ENCODE results near the gene ZNF408.
"Not testable (repeated sequence)": the region's sequence is repeated elsewhere in the genome, so short reads cannot be mapped to it uniquely, and the experiment has no call there.

The ZNF408 gene

DNA sequence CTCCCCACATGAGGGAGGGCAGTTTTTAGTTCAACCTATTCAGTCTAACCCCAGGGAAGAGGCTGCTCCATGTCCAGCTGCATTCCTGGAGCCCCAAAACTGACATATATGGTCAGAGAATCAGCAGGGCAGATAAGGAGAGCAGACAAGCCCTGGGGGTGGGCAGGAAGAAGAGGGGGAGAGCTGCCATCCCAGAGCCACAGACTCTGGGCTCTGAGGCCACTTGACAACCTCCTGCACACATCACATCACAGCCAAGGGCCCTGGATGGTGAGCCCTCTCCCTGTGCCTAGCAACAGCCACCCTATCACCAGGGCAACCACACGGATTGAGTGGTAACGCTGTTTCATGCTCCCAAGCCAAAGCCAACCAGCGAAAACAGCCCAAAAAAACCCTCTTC is 3.5 kb upstream of the ZNF408 start:
- no peak for DNase-seq (ENCODE audit: low read depth in 2 of 2)

DNA sequence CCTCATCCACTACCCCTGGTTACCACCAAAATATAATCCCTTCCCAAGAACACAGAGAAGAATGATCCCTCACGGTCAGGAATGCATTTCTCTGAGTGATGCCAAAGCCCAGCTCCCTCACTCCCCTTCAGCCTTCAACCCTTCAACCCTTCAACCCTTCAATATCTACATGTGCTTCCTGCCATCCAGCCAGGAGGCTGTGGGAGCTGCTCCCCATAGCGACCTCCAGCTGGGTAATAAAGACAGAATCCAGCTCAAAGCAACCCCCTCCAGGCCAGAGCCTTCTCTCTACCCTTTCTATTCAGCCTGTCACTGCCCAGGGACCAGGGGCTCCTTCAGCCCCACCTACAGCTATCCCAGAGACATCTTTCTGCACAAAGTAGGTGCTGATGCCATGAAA is 3.1 kb upstream of the ZNF408 start:
- no peak for DNase-seq (ENCODE audit: low read depth in 2 of 2)

DNA sequence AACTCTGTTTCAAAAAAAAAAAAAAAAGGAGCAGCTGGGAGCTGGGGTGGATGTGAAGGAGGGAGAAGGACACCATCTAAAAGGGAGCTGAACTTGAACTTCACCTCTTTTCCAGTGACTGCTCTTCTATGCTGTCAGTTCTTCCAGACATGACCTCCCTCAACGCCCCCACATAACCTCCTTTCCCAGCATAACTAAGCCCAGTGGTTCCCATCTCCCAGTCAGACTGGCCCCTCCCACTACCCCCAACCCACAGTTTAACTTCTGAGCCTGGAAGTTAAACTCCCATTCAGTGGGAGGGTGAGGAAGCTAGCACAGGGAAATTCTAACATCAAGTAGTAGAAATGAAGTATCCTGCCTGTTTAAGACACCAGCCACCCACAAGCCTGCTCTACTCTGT is 2.2 kb upstream of the ZNF408 start:
- DNase-seq (ENCODE audit: low read depth in 2 of 2) = no peak

DNA sequence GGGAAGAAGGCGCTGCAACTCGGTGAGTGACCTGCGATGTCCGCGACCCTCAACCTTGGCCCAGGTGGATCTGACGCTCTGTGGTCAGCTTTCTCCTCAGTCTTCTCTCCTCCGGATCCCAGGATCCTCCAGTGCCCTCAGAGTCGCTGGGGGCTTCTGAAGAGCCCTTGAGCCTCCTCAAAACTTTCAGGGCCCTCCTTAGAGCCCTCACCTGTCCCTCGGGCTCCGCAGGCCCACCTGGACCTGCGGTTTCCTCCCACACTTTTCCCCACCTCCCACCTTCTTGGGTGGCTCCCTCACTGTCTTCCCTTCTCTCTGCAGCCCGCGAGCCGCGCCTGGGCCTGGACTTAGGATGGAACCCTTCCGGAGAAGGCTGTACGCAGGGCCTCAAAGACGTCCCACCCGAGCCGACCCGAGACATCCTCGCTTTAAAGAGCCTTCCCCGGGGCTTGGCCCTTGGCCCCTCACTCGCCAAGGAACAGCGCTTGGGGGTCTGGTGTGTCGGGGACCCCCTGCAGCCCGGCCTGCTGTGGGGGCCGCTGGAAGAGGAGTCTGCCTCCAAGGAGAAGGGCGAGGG is 335 bp downstream of the ZNF408 start:
- no peak for DNase-seq (ENCODE audit: low read depth in 2 of 2)

DNA sequence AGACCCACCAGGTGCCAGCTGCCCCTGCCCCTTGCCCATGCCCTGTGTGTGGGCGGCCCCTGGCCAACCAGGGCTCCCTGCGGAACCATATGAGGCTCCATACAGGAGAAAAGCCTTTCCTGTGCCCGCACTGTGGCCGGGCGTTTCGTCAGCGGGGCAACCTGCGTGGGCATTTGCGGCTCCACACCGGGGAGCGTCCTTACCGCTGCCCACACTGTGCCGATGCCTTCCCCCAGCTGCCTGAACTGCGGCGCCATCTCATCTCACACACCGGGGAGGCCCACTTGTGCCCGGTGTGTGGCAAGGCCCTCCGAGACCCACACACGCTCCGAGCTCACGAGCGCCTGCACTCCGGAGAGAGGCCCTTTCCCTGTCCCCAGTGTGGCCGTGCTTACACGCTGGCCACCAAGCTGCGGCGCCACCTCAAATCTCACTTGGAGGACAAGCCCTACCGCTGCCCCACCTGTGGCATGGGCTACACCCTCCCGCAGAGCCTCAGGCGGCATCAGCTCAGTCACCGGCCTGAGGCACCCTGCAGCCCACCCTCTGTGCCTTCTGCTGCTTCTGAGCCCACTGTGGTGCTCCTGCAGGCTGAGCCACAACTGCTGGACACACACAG is 4.3 kb downstream of the ZNF408 start:
- DNase-seq (ENCODE audit: low read depth in 2 of 2) = no peak

DNA sequence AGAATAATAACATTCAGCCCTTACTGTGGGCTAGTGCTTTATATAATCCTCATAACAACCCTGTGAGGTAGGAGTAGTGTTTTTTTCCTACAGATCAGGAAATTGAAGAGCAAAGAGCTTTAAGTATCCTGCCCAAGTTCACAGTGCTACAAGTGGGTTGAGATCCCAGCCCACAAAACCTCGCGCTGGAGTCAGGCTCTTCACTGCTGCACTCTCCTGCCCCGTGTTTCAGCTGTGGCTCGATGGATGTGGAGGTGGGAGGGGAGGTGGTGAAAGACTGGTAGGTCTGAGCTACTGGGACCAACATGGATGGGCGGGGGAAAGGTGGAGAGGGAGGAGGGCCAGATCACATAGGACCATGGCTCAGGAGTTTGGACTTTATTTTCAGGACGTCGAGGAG is 6.1 kb downstream of the ZNF408 start:
- no peak for DNase-seq (ENCODE audit: low read depth in 2 of 2)

DNA sequence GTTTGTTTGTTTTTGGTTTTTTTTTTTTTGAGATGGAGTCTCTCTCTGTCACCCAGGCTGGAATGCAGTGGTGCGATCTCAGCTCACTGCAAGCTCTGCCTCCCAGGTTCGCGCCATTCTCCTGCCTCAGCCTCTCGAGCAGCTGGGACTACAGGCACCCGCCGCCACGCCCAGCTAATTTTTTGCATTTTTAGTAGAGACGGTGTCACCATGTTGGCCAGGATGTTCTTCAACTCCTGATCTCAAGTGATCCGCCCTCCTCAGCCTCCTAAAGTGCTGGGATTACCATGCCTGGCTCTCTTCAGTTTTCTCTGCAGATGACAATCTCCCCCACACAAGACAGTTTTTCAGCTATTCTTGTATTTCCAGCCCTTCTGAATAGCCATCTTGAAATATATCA is 8.5 kb downstream of the ZNF408 start:
- not testable (repeated sequence) for DNase-seq (ENCODE audit: low read depth in 2 of 2)

DNA sequence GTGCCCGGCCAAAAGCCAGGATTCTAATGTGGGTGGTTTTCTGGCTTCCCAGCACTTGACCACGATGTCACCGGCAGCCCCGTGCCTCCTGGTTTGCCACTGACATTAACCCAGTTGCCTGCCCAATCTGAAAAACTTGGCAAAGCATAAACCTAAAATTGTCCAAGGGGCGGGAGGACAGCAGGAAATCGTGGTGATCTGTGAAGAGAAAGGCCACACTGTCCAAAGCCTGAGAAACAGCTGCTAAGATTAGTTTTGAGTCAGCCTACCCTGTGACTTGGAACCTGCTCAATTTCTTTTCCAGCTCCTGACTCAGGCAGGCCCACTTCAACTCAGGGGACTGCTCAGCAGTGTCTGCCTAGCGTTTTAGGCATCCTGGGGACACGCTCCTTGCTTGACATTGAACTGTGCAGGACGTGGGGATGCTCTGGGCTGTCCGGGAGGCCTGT is 10.0 kb downstream of the ZNF408 start:
- DNase-seq (ENCODE audit: low read depth in 2 of 2) = no peak

DNA sequence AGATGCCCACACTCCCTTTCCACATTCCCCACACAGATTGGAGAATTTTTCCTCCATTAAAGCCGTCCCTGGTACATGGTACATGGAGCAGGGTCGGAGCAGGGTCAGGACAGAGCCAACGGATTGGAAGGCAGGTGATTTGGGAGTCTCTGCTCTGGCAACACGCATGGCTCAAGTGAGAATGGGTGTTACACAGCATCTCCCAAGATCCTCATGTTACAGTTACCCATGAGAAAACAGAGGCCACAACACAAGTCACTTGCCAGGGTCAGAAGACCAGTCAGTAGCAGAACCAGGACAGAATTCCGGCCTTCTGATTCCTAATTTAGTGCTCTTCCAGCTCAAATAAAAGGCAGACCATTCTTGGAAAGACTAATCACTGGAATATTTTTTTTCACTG is 10.5 kb downstream of the ZNF408 start:
- no peak for DNase-seq (ENCODE audit: low read depth in 2 of 2)

DNA sequence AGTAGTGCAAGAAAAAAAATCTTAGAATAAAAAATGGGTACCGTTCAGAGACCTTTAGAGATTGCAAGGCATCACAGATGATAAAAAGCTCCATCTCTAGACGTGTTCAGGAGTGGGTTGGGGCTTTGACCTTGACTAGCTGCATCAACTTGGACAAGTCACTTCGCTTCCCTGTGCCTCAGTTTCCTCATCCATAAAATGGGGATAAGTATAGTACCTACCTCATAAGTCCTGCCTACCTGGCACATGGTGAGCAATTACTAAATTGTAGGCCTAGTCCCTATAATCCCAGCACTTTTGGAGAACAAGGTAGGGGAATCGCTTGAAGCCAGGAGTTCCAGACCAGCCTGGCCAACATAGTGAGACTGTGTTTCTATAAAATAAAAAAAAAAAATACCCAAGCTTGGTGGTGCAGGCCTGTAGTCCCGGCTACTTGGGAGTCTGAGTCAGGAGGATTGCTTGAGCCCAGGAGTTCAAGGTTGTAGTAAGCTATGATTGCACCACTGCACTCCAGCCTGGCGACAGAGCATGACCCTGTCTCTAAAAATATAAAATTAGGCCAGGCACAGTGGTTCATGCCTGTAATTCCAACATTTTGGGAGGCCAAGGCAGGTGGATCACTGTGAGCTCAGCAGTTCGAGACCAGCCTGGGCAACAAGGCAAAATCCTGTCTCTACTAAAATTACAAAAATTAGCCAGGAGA is 12.2 kb downstream of the ZNF408 start:
- DNase-seq (ENCODE audit: low read depth in 2 of 2) = no peak

DNA sequence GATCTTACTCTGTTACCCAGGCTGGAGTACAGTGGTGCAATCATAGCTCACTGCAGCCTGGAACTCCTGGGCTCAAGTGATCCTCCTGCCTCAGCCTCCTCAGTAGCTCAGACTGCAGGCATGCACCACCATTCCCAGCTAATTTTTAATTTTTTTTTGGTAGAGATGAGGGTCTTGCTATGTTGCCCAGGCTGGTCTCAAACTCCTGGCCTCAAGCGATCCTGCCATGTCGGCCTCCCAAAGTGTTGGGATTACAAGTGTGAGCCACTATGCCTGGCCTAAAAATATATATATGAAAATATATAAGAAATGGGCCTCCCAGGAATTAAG is 17.0 kb downstream of the ZNF408 start:
- DNase-seq (ENCODE audit: low read depth in 2 of 2) = not testable (repeated sequence)

DNA sequence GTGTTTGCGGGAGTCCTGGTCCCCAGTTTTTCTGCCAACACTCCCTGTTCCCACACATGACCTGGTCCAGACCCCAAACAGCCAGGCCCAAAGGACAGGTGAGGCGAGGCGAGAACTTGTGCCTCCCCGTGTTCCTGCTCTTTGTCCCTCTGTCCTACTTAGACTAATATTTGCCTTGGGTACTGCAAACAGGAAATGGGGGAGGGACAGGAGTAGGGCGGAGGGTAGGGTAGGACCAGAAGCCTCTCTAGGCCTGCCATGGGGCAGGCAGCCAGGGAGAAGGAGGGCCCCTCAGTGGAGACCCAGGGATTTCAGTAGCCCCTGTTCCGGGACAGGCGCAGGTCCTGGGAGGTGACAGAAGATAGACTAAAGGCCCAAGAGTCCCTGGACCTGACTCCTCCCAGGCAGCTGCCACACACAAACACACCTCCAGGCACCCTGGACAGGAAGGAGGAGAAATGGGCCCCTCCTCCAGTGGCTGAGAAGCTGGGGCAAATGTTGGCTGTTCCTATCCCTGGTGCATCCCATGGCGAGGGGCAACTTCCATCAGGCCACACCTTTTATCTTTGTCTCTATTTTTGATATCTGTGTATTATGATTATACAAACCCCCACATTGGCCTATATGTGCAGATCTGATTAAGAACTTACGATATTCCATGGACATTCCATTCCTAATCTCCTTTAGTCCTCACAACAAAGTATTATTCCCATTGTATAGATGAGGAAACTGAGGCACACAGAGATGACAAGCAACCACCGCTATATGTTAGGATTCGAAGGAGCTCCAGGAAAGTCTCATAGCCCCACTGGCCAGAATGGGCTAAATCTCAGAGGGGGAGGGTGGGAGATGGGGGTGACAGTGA is 17.6 kb downstream of the ZNF408 start:
- no peak for DNase-seq (ENCODE audit: low read depth in 2 of 2)

DNA sequence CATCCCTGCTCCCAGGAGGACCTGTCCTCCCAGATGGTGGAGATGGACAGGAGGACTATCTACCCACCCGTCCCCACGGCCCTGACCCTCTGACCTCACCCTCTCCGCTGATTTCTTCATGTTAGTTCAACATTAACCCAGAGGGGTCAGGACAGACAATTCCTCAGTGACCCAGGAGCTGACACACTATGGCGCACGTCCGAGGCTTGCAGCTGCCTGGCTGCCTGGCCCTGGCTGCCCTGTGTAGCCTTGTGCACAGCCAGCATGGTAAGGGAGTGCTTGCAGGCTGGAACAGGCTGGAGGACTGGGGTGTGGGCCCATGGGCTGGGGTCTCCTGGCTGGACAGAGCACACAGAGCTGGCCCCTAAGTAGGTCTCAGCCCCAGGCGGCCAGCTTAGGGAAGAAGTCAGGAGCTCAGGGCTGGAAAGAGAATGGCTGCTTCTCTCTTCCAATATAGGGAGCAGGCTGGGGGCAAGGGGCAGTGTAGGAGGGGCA is 18.3 kb downstream of the ZNF408 start, which contains the start of gene F2:
F2 (plus strand) TSS at position 166 of the 495 bp plus-strand sequence; CDS start at position 189, 23 bp downstream.
- DNase-seq (ENCODE audit: low read depth in 2 of 2) = no peak

DNA sequence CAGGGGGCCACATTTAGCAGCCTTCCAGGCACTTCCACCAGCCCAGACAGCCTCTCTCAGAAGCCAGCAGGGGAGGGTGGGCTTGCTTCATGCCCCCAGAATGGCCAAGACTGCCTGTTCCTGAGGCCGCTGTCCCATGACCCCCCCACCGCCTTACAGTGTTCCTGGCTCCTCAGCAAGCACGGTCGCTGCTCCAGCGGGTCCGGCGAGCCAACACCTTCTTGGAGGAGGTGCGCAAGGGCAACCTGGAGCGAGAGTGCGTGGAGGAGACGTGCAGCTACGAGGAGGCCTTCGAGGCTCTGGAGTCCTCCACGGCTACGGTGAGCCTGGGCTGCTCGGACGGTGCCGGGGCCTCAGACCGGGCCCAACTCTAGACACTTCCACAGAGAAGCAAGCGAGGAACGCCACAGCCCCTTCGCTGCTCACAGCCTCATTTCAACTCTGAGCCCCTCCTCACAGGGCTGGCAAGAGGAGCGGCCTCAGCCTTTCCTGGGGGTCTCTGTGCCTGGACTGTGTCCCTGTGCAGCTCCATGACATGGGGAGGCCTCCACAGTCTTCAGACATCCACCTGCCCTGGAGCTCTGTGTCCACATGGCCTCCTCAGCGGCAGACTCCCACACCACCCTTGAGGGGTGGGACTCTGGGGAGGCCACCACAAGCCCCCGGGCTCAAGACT is 18.9 kb downstream of the ZNF408 start:
- no peak for DNase-seq (ENCODE audit: low read depth in 2 of 2)

DNA sequence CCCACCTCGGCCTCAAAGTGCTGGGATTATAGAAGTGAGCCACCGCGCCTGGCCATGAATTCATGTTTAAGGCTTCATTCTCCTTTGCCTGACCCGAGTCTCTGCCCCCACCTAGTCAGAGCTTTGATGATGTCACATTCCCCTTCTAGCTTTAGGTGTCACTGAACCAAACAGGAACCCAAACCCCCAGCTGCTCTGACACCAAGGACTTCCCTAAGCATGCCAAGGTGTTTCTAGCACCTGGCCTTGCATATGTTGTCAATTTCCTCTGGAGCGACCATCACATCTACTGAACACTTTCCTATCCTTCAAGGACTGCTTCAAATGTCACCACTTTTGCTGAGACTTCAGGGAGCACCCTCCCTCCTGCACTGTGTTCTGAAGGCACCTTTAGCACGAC is 20.5 kb downstream of the ZNF408 start:
- no peak for DNase-seq (ENCODE audit: low read depth in 2 of 2)

DNA sequence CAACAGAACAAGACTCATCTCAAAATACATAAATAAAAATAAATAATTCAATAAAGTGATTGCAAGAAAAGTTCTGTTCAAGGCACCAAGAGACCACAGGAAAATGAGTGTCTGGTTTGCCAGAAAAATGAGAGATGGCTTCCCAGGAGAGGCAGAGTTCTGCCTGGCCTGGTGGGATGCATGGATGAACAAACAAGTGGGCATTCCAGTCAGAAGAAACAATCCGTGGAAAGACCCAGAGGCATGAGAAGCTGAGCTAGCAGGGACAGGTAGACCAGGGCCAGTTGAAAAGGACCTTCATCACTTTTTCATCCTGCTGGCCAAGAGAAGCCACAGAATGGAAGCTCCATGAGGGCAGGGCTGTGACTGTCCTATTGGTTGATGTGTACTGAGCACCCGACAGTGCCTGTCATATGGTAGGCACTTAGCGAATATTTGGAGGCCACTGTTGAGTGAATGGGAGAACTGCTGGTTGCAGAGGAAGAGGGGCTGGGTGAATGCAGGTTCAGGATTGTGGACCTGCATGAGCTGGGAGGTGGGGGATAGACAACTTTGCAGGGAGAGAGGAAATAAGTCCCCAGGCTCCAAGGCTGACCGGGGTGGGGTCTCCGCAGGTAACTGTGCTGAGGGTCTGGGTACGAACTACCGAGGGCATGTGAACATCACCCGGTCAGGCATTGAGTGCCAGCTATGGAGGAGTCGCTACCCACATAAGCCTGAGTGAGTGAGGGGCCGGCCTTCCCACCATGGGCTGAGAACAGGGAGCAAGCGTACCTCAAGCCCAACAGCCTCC is 21.9 kb downstream of the ZNF408 start:
- DNase-seq (ENCODE audit: low read depth in 2 of 2) = no peak

DNA sequence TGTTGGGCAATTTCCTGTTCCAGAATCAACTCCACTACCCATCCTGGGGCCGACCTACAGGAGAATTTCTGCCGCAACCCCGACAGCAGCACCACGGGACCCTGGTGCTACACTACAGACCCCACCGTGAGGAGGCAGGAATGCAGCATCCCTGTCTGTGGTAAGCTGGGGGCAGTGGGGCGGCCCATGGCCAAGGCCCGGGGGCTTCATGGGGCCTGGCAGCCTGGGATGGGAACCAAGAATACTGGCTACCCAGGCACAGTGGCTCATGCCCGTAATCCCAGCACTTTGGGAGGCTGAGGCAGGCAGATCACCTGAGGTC is 22.5 kb downstream of the ZNF408 start:
- no peak for DNase-seq (ENCODE audit: low read depth in 2 of 2)

DNA sequence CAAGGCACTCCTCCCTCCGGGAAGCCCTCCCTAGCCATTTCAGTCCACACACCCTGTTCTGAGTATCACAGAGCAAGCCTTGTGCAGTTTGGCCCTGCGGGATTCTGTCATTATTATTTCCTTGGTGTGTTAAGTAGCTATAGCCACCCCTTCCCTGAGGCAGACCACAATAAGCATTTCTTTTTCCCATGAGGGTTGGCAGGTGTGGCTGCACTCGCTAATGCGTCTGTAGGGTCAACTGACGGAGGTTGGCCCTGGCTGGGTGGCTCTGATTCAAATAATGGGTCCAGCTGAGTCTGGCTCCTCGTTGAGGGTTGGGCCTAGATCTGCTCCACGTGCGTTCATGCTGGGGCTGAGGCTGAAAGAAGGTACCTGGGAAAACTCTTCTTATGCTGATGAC is 23.3 kb downstream of the ZNF408 start:
- DNase-seq (ENCODE audit: low read depth in 2 of 2) = no peak

DNA sequence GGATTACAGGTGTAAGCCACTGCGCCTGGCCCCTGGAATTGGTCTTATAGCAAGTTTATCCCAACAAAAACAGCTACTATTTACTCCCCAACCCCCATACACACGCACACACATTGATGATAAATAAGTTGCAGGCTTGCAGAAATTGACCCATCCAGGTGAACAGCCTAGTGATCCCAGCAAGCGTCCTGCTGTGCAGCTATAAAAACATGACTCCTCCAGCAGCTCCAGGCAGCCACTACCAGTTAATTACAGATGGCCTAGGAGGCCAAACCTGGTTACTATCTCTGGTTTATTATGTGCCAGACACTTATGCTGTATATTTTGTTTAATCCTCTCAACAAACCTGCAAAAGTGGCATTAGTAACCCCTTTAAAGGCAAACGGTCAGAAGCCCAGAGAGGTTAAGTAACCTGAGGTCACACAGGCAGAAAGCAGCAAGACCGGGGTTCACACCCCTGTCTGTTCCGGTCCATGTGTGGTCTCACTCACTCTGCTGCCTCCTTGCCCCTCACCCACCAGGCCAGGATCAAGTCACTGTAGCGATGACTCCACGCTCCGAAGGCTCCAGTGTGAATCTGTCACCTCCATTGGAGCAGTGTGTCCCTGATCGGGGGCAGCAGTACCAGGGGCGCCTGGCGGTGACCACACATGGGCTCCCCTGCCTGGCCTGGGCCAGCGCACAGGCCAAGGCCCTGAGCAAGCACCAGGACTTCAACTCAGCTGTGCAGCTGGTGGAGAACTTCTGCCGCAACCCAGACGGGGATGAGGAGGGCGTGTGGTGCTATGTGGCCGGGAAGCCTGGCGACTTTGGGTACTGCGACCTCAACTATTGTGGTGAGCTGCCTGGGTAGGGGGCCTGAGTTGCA is 24.7 kb downstream of the ZNF408 start:
- DNase-seq (ENCODE audit: low read depth in 2 of 2) = no peak

Data from stimulated activated CD8-positive, alpha-beta memory T cell treated with anti-CD3 and anti-CD28 coated beads, Interleukin-2, amount 100 ng/mL, for 48 hours (primary cell).